Stimulated activated CD8-positive, alpha-beta memory T cell treated with anti-CD3 and anti-CD28 coated beads, Interleukin-4, amount 100 ng/mL, for 1 hour (primary cell): ENCODE data around the gene PRPSAP2.
A peak's percentile ranks its signal among the peaks of the same experiment; 100 is the strongest.

Experiments used
- DNase-seq, 2 donors: peaks; one replicate each; pipeline ENCODE4 v3.0.0-alpha.2; 2020; ENCODE audit warnings: low read depth in 2 of 2, low spot score in 1 of 2

PRPSAP2 gene

GRCh38 chr17:18960803-18961511, 103.0 kb downstream of the PRPSAP2 start:
- DNase-seq, result peak; percentile 63 to 68

GRCh38 chr17:18961634-18962493, 103.9 kb downstream of the PRPSAP2 start:
- DNase-seq, result no peak

GRCh38 chr17:18962494-18962815, 104.5 kb downstream of the PRPSAP2 start:
- DNase-seq, result no peak

GRCh38 chr17:18963126-18964017, 105.4 kb downstream of the PRPSAP2 start:
- DNase-seq, result no peak

- DNase-seq, result no peak
Measured at GRCh38 chr17:18964018-18964351, 106.1 kb downstream of the PRPSAP2 start.

GRCh38 chr17:18964550-18964949, 106.6 kb downstream of the PRPSAP2 start:
- no peak for DNase-seq

GRCh38 chr17:18965530-18966236, 107.8 kb downstream of the PRPSAP2 start:
- DNase-seq, result no peak

- DNase-seq, result no peak
Measured at GRCh38 chr17:18966831-18967624, 109.1 kb downstream of the PRPSAP2 start.

GRCh38 chr17:18967916-18968315, 110.0 kb downstream of the PRPSAP2 start:
- DNase-seq, result no peak

GRCh38 chr17:18968345-18968744, 110.4 kb downstream of the PRPSAP2 start:
- DNase-seq, result no peak

GRCh38 chr17:18968945-18969887, 111.3 kb downstream of the PRPSAP2 start:
- no peak for DNase-seq

- no peak for DNase-seq
Measured at GRCh38 chr17:18970582-18971480, 112.9 kb downstream of the PRPSAP2 start.

- DNase-seq, result no peak
Measured at GRCh38 chr17:18971801-18972200, 113.9 kb downstream of the PRPSAP2 start.

- no peak for DNase-seq
Measured at GRCh38 chr17:18974407-18975149, 116.6 kb downstream of the PRPSAP2 start.

GRCh38 chr17:18975597-18975996, 117.7 kb downstream of the PRPSAP2 start:
- no peak for DNase-seq

- DNase-seq, result no peak
Measured at GRCh38 chr17:18976201-18976600, 118.3 kb downstream of the PRPSAP2 start.

- no peak for DNase-seq
Measured at GRCh38 chr17:18977021-18977420, 119.1 kb downstream of the PRPSAP2 start.
